GM21786 (cell line): ENCODE data around the gene CHPF2.

Source experiments
- ATAC-seq: cut with Tn5 transposase; IDR thresholded peaks from one replicate; pipeline ENCODE4 v1.9.1; 2021; ENCODE audit not compliant: unreplicated experiment

CHPF2 gene

DNA sequence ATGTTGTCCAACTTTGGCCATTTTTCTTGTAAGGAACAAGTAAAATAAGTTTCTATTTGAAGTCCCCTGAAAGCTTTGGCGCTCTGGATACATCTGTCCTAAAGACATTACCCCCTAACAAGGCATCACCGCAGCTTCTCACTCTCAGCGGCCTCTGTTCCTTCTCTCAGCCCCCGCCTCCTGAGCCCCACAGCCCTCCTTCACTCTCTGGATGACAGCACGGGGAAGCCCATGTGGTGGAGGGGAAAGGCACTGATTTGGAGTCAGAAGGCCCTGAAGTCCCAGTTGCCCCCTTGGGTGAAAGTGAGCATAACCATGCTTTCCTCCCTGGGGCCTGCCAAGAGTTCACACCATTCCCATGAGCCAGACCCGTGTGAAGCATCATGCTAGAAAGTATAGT lies 26.6 kb upstream of the CHPF2 start:
- ATAC-seq: no peak

DNA sequence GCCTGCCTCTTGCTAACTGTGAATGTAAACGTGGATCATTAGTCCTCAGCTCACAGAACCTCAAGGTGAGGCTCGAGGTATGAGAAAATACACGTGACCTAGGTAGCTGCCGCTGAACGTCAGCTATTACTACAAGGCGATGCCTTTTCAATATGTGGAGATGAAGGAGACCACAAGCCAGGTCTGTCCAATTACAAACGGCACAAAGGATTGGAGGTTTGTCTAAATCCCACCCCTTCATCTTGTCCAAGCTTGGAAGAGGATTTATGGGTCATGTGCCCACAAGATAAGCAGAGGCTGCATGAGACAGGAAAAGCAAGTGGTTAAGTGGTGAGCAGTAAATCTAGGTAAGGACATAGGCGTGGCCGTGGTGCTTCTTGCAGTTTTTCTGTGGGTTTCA lies 25.4 kb upstream of the CHPF2 start:
- no peak for ATAC-seq

DNA sequence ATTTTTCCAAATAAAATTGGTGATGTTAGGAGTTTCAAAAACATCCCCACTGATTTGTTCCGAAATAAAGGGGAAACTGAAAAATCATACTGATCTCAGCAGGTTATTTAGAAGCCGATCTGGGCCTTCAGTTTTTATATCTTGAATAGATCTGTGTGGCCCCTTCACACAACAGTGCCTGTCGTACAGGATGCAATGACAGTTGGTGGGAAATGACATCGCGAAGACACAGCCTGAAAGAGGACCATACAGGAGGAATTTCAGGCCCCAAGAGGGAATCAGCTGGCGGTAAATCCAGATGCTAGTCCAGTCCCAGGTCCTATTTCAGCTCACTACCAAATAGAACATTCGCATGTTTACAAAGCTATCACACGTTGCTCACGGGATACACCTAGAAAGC lies 25.0 kb upstream of the CHPF2 start:
- ATAC-seq: no peak

DNA sequence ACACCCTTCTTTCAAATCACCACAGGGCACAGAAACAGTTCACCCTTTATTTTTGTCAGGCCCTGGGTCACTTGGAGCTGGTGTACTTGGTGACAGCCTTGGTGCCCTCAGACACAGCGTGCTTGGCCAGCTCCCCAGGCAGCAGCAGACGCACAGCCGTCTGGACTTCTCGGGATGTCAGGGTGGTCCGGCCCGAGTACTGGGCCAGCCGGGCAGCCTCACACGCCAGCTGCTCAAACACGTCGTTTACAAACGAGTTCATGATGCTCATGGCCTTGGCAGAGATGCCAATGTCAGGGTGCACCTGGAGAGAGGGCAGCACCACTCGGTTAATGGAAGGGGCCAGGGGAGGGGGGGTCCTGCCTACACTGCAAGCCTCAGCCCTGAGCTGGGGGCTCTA lies 24.5 kb upstream of the CHPF2 start:
- ATAC-seq: no peak

DNA sequence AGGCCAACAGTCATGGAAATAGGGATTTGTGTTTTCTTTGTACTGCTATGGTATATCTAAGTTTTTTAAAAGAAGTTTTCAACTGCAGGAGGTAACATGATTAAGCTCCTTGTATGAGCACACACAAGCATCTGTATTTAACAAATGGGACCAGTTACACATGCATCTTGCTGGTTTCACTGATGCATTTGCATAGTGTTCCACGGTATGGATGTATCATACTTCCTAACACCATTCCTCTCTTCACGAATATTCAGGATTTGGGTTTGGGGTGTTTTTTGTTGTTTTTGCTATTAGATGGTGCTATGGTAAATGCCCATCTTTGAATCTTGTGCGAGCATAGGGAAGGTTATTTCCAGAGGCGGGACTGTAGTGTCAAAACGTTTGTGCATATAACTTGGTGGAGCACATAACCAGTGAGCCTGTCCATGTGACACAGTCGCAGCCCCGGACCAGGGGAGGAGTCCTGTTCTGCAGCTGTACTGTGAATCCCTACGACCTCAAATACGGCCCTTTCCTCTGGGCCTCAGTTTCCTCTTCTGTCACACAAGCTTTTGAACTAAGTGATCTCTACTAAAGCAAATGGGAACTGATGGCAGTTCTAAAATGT lies 23.9 kb upstream of the CHPF2 start:
- no peak for ATAC-seq

DNA sequence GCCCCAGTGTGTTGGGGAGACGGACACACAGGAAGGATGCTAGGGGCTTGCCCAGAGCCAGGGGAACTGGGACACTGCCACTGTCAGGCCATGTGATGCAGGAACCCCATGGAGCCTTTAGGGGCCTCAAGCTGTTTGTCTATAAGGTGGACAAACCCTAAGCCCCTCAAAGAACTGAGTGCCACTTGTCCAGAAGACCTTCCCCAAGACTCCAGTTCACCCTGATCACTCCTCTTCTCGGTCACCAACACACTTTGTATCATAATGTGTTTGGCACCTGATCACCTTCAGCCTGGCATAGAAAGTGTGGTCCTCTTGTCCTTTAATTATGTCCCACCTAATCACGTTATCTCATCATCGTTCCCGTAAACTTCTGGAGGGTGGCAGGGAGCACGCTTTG lies 22.7 kb upstream of the CHPF2 start:
- ATAC-seq: no peak

DNA sequence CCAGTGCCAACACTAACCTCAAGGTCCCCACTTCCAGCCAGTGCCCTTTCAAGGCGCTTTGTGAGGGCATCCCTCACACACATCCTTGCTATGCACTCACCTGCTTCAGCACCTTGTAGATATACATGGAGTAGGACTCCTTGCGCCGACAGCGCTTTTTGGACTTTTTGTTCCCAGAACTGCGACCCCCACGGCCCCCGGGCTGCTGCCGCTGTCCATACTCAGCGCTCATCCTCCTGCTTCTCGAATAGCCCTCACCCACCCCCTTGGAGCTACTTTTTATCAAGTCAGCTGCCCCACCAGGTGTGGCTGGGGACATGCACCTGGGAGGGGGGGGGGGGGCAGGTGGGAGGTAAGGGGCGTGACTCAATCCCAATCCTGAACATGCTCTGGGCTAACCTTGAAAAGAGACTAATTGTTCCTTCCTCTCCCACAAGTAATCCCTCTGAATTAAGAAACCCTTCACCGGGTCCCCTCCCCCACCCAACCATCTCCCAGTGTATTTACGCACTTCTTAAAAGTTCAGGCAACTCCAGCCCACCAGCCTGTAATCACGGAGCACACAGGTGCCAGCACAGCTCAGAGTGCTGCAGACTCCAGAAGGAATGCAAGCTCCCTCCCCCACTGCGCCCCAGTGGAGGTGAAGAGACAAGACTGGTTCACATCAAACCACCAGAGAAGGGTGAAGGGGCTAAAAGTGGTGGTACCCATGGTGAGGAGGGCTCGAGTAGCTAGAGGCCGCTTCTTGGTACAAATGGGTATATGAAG lies 22.0 kb upstream of the CHPF2 start, which contains the start of gene H2BK1:
TSS of gene H2BK1 (minus strand) at position 402 of the 768 bp plus-strand sequence. CDS start at position 232, 170 bp downstream.
- no peak for ATAC-seq

DNA sequence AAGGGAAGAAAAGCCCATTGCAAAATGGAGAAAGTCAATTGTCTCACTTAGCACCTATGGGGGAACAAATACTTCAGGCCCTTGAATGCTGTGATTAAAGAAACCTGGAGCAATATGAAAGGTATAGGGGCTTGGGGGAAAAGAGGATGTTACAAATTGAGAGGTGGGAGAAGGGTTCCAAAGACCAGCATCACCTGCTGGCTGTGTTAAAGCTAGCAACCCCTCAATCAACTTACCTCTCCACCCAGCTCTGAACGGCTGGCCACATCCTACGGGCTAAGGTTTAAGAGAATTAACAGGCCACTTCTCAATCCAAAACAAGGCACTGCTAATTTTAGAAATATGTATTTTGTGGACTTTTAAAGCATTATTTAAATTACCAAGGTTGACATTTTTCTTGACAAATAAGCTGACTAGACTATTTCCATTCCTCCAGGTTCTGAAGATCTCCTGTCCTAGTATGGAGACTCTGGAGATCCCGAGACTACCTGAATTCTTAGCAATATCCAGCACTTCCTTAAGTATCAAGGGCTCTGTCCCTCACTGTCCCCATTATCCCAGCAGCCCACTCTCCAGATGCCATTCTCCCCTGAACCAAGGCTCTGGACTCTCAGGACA lies 21.0 kb upstream of the CHPF2 start:
- ATAC-seq: no peak

DNA sequence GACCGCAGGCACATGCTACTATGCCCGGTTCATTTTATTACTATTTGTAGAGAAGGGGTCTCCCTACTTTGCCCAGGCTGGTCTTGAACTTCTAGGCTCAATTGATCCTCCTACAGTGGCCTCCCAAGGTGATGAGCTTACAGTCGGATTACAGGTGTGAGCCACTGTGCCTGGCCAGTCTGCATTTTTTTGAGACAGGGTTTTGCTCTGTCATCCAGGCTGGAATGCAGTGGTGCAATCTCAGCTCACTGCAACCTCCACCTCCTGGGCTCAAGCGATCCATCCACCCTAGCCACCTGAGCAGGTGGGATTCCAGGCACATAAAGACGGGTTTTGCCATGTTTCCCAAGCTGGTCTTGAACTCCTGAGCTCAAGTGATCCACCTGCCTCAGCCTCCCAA lies 19.7 kb upstream of the CHPF2 start:
- ATAC-seq: no peak

DNA sequence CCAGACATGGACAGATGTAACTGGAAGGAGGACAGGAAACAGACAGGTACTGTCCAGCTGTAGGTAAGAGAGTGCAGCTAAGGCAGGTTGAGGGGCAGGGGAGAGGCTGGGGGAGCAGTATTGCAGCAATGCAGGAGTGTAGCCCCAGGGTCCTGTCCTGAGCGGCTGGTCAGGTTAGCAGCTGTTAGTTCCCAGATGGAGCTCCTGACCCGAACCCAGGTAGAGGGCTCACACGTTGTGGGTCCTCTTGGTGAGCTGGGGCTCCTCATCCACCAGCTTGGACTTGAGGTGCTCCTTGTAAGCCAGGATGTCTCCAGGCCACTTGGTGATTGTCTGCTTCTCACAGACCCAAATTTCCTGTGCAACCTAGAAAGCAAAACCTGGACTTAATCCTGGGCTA lies 18.5 kb upstream of the CHPF2 start:
- no peak for ATAC-seq

DNA sequence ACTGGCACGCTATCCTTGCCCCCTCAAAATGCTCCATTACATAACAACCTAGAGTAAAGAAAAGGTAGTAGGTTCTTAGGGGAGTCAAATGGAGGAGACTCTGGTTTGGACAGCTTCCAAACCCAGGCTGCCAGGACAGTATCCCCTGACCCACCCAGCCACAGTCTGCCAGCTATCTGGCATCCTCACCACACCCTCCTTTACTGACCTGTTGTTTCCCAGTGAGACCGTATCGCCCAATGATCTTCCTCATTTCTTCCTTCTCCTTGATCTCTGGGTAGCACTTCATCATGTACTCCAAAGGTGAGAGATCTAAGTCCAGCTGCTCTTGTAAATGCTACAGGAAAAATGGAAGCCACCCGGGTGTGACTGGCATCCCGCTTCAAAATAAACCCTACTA lies 16.9 kb upstream of the CHPF2 start:
- no peak for ATAC-seq

DNA sequence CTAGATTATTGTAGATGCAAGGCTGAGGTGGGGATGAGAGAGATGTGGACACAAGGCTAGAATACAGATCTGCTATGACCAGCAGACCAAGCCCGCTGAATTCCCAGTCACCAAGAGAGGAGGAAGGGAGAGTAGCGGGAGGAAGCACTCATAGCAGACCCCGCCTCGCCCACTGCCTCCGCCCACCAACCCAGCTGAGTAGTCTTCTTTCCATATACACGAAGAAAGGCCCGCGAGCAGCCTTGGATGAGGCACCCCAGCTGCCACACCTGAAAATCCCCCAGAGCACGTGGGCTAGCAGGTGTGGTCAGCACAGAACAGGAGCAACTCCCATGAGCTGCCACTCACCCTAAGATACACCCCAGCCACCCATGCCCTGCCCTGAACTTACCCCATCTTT lies 14.1 kb upstream of the CHPF2 start:
- no peak for ATAC-seq

DNA sequence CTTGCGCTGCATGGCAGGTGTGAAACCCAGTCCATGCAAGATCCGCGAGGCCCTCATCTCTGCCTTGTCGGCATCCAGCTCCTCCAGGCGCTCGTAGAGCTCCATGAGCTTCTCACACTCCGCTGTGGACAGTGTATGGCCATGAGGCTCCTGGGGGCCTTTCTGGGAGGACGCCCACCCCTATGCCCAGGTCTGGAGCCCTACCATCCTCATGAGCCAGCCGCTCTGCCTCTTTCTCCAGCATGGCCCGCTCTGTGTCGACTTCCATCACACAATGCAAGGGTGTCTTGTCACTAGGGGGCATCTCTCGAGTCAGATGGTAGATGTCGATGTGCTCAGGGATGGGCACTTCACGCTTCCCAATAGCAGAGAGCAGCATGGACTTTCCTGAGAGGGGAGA lies 8.6 kb upstream of the CHPF2 start:
- ATAC-seq: no peak

DNA sequence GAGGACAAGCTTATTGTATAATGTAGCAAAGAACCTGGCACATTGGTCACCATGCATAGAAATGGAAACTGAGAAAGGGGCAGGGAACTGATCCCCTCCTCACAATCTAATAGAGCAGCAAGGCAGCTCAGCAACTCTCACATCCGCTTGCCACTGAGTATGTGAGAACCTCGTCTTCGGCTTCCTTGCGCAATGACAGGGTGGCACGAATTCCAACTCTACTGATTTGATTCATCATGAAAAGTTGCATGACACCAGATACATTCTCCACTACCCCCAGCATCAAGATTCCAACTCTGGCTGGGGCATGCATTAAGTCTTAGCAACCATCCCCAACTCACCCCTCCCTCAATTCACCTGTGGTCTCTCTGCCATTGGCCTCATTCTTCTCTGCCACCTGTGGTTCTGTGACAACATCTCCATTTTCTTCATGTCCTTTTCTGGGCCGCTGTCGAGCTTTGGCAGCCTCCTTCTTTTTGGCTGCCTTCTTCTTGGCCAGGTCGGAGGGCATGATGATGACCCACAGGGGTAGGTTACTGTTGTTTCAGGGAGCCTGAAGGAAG lies 6.3 kb upstream of the CHPF2 start:
- no peak for ATAC-seq

DNA sequence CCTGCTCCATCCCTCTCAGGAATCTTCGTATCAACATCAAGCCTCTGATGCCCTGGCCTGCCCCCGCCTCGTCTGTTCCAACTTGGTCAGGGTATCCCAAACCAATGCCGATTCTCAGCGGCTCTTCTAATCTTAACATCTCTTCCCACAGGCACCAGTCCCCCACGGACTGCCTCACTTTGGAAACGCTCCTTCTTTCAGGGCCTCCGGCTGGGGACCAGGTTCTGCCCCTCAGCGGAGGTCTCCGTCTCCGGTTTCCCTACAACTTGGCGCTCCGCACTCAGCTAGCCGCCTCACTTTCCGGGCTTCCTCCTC lies 5.8 kb upstream of the CHPF2 start:
- ATAC-seq: peak; percentile 1

DNA sequence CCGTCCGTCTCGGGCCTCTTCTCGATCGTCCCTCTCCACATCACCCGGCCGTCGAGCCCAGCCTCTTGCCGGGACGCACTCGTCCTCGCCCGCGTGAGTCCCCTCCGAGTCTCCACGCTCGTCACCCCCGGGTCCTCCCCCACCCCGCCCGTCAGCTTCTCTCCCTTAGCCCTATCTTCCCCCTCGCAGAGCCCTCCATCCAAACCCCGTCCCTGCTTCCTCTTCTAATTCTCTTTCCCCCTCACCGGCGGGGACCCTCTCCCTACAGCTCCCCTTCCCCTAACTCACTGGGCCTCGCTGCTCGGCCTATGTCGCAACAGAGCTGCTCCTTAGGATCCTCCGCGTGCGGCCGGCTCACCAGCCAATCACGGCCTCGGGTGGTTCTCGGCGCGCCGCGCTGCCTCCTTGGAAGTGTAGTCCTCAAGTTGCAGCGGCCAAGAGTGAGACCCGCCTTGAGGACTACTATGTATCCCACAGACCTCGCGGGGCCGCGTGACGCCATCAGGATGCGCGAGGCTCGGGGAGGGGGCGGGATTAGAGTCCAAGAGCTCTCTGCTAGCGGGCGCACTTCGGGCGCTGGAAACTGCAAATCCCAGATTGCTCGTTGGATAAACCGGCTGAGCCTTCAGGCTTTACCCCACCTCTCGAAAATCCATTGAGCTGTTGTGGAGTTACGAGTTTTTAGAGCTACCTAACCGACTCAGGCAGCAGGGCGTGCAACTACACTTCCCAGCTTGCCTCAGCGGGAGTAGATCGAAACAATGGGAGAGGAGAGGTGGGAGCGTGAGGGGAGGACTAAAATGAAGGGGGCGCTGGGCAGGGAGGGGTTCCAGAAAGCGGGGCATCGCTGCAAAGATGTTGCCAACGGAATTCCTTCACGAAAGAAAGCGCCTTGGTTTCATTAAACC lies 5.2 kb upstream of the CHPF2 start, which contains the start of gene ABCF2:
TSS of gene ABCF2 (minus strand) at position 331 of the 908 bp plus-strand sequence. CDS start 747 bp downstream, outside the sequence.
- ATAC-seq: peak; percentile 99

DNA sequence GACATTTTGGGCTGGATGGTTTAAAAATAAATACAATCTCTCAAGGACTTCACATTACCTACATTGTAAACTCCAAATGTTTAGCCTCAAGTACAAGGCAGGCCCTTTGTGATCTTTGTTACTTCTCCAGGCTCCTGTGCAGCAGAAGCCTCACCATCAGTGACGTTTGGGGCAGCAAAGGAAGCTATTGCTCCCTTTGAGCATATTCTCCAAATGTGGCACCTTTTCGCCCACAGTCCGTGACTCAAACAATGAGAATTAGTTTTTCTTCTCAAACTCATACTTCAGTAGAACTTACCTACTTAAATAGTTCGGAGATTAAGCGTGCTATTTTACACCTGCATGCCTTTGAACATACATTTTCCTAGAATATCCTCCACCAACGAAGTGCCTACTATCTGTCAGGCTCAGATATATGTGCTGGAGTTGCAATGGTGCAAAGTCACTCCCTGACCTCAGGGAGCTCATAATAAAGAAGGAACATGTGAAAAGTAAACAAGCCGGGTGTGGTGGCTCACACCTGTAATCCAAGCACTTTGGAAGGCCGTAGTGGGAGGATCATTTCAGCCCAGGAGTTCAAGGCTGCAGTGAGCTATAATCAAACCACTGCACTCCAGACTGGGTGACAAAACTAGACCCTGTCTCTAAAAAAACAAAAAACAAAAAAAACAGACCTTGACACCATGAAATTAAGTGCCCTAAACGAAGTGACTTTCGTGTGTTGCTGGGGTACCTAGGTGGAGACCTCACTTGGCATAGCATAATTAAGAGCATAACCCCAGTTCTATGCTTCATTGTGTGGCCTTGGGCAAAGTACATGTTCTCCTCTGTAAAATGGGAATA lies 4.0 kb upstream of the CHPF2 start:
- no peak for ATAC-seq

DNA sequence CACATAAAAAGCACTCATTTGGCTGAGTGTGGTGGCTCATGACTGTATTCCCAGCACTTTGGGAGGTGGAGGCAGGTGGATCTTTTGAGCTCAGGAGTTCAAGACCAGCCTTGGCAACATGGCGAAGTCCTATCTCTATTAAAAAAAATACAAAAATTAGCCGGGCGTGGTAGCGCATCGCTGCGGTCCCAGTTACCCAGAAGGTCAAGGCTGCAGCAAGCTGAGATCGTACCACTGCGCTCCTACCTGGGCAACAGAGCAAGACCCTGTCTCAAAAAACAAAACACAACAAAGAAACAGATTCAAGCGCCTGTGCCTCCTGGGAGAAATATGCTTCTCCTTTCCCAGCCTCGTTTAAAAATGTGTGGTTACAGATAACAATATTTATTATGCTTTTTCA lies 3.0 kb upstream of the CHPF2 start:
- ATAC-seq: no peak

DNA sequence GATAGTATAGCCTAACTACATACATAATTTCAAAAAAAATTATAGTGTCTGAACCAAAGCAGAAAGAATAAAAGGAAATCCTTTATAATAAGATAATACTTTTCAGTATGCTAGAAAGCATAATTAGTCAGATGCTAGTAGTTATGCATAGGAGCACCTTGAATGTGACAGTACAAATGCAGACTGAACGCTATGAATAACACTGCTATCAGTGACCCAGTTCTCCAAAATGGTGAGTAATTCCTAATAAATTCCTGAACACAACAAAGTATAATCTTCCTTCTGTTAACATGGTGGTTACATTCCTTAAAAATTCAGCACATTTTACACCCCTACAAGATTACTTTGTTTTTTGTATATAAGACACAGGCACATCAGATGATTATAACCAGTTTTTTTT lies 1.2 kb upstream of the CHPF2 start:
- ATAC-seq: no peak
